HuH-7.5 (cell line): Measurements from ENCODE around the gene FREY1.
A peak's percentile ranks its signal among the peaks of the same experiment; 100 is the strongest.

ENCODE experiments used
- DNase-seq: peaks from one replicate; pipeline ENCODE4 v3.0.0; 2011; ENCODE audit warnings: low spot score

Gene FREY1

DNA sequence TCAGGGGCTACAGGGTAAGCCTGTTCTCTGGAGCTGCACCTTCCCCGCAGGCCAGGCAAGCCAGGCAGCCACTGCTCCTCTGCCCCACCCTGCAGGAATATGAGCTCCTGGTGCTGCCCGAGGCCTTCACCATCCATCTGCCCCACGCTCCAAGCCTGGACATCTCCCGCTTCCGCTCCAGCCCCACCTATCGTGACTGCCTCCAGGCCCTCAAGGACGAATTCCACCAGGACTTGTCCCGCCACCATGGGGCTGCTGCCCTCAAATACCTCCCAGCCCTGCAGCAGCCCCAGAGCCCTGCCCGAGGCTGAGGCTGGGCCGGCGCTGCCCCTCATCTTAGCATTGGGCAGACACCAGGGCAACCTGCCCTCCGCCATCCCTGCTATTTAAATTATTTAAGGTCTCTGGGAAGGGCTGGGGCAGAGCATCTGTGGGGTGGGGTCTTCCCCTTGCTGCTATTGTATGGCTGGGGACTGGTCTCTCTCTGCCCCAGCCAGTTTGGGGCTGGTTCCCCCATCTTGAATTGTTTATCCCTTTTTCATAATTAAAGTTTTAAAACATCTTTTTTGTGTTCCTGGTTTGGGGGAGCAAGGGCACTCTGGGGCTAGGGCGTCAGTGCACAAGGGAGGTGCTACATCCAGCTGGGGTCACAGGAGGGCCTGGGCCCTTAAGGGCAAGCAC is 21.6 kb upstream of the FREY1 start:
- DNase-seq = no peak

GRCh38 chr11:45927684-45928413 is 20.8 kb upstream of the FREY1 start:
- DNase-seq = no peak

- no peak for DNase-seq
Measured at GRCh38 chr11:45927332-45927683, 20.2 kb upstream of the FREY1 start.

- DNase-seq = no peak
Measured at GRCh38 chr11:45926536-45927331, 19.7 kb upstream of the FREY1 start.

GRCh38 chr11:45926001-45926401 is 18.9 kb upstream of the FREY1 start:
- DNase-seq = no peak

DNA sequence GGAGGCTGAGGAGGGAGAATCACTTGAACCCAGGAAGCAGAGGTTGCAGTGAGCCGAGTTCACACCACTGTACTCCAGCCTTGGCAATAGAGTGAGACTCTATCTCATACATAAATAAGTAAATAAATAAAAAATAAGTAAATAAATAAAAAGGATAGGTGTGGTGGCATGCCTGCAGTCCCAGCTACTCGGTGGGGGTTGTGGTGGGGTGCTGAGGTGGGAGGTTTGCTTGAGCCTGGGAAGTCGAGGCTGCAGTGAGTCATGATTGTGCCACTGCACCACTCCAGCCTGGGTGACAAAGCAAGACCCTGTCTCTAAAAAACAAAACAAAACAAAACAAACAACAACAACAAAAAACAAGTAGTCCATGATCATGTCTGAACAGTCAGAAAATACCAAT is 18.5 kb upstream of the FREY1 start:
- DNase-seq = no peak

DNA sequence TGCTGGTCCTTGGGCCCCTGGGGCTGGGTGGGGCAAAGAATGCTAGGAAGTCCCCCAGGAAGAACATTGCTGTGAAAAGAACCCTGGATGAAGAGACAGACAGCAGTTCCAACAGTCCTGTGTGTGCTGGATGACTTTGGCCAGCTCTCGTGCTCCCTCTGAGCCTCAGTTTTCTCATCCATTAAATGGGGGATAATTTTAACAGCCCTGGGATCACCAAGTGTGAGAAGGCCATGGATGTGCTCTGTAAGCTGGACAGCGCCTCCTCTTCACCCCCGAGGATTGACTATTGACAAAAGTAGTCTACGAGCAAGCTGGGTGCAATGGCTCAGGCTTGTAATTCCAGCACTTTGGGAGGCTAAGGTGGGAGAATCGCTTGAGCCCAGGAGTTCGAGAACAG is 17.9 kb upstream of the FREY1 start:
- no peak for DNase-seq

DNA sequence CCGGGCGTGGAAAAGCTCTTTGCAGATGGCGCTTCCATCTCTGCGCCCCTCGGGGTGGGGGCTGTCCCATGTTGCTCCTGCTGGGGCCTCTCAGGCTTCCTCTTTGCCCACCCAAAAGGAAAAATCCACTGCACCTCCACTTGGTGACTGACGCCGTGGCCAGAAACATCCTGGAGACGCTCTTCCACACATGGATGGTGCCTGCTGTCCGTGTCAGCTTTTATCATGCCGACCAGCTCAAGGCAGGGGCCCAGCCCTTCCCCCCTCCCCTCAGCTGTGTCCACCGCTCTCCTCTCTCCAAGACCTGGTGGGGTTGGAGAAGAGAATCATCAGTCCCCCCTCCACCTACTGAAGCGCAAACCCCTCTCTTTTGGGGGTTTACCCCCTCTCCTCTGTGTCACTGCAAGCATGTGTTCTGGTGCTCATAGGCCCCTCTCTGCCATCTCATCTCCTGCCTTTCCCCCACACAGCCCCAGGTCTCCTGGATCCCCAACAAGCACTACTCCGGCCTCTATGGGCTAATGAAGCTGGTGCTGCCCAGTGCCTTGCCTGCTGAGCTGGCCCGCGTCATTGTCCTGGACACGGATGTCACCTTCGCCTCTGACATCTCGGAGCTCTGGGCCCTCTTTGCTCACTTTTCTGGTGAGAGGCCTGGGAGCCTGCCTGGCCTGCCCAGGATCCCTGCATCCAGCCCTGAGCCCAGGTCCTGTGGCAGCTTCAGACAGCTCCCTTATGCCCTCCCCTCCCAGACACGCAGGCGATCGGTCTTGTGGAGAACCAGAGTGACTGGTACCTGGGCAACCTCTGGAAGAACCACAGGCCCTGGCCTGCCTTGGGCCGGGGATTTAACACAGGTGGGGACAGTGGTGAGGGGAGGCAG is 17.2 kb upstream of the FREY1 start:
- DNase-seq = no peak

- DNase-seq = peak; percentile 84
Measured at GRCh38 chr11:45922425-45923082, 15.5 kb upstream of the FREY1 start, which contains the start of gene LARGE2. Gene LARGE2, plus strand, starts transcription at chr11:45922656. Its CDS starts 227 bp downstream, at chr11:45922883.

DNA sequence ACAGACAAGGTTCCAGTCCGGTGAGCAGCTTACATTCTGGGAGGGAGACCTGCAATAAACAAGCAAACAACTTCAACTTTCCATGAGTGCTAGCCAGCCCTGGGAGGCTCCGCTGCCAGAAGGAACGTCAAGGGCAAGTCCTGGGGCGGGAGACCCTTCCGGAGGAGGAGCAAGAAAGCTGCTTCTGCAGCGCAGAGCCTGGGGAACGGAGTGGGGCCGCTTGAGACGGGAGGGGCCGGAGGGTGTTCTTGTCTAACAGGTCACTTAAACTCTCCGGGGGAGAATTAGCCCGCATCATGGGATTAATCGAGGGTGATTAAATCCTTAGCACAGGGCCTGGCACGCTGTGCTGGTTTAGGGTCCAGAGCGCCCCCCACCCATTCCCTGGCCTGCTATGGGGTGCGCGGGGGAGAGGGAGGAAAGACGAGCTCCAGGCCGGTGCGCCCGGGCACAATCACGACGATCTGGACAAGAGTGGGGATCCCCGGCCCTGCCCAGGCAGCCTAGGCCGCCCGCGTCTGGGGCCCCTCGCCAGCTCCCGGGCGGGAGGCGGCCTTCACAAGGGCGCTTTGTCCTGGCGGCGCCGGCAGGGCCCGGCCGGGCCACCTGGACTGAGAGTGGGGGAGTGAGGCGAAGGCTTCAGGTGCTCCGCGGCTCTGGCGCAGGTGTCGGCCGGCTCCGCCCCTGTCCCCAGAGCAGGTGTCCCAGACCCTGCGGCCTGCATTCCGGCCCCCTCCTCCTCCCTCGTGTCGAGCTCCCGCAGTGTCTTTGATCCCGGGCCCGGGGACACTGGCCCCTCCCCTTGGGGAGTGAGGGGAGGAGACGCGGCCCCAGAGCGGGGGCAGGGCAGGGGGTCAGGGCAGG is 14.7 kb upstream of the FREY1 start:
- peak; percentile 59 for DNase-seq

- no peak for DNase-seq
Measured at GRCh38 chr11:45920531-45921477, 13.7 kb upstream of the FREY1 start.

DNA sequence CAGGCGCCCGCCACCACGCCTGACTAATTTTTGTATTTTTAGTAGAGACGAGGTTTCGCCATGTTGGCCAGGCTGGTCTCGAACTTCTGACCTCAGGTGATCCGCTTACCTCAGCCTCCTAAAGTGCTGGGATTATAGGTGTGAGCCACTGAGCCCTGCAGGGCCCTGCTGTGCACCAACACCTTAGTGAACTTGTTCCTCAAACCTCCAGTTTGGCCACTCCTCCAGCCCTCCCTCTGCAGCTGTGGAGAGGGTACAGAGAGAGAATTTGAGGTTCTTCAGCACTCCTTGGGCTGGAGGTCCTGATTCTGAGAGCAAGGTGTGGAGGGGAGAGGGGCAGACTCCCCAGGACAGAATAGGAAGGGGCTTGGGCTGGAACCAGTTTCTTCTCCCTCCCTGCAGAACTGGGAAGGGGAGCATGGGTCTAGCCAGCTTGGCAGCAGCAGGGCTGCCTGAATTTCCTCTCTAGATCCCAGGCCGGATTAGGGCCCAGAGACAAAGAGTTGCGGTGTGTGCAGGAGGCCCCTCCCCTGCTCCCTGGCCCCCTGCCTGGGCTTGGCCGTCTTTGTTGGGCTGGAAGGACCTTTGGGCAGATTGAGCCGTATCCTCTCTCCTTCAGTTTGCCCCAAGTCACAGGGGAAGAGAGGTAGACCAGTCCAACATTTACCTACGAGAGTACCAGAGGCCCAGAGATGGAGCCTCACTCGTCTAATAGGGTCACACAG is 12.9 kb upstream of the FREY1 start:
- no peak for DNase-seq

DNA sequence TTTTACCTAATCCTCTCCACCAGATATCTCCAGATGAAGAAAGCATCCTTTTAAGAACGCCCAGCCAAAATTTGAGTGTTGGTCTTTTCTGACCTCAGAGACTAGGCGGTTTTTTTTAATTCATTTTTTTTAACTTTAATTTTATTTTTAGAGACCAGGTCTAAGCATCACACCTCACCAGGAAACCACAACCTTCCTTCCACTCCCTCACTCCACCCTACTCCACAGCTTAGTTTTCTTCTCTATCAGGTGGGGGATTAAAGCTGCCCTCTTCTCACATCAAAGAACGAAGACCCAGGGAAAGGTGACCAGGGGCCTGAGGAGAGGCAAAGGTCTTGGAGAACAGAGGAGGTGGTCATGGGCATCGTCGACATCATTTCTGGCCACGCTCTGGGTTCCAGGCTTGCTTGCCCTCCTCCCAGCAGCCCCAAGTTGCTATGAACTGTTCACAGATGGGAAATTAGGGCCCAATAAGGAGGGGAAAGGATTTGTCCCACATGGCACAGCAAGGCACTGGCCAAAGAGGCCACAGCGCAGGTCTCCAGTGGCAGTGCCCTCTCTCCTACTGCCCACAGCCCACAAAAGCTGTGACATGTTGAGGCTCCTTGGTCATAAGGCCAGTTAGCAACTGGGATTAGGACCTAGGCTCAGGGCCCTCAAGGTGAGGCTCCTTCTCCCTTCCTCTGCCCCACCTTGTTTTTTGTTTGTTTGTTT is 12.0 kb upstream of the FREY1 start:
- DNase-seq = no peak

- DNase-seq = peak; percentile 95
Measured at GRCh38 chr11:45918331-45918941, 11.4 kb upstream of the FREY1 start.

DNA sequence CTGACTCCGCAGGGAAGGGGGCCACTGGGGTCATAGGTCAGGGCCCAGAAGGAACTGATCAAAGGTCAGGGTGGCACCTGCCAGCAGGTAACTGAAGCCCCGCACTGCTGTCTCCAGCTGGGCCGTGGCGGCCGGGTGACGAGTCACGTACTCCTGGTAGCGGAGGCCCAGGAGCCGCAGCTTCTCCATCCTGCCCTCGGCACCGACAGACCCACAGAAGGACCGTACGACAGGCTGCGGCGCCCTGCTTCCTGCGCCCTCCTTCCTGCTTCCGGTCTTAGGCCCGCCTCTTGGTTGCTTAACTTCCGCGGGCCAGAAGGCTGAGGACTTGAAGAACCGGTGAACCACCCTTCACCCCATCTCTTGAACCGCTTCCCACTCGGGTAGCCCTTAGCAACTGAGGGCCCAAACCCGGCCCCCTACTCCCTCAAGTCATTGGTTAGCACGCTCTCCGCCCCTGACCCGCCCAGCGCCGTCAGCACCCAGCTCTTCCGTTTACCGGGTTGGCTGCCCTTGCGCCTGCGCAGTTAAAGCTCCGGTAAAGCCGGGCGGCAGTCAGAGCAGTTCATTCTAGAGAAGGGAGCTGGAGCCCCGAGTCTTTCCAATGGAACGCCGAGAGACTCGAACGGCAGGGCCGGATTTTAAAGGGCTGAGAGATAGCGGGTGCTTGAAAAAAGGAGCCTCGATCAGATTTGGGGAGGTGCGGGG is 10.7 kb upstream of the FREY1 start, which contains the start of gene PEX16:
TSS of gene PEX16 (minus strand) at position 255 of the 708 bp plus-strand sequence. CDS start at position 189, 66 bp downstream.
- peak; percentile 96 for DNase-seq

GRCh38 chr11:45917286-45917622 is 10.2 kb upstream of the FREY1 start:
- DNase-seq = no peak

DNA sequence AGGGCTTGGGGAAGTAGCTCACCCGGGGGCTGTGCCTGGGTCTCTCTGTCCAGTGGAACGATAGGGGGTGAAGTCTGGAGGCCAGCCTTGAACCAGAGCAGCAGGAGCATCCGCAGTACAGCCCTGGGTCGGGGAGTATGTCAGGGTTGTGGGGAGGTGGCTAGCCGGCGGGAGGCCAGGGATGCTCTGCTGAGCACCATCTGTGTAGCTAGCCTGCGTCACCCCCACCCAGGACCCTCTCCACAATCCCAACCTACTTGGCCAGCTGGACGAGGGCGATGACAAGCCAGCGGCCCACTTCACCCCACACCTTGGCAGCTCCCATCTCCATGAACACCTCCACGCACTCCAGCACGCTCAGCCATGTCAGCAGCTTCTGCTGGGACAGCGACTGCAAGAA is 8.4 kb upstream of the FREY1 start:
- DNase-seq = no peak
